Measurements from ENCODE around the gene TBL3. TPM values are rescaled to one million over a fixed set of nuclear protein-coding genes. Genes with fewer than 3 reads are reported as not detected.

The TBL3 gene
- total and polyA plus RNA-seq, 2 of the 8 experiments (the other 6 are each of a cell fraction or from before 2014, with no cell fraction given), result 65.8 to 137 TPM

- Histone ChIP-seq H2BK5ac (ENCODE audit: low read depth, low read length) (no peak overlapping the region), H3K9me3 (ENCODE audit: insufficient read depth in 2 of 2, low read depth in 1 of 2, low read length in 1 of 2) (no peaks in the 10 kb centered on the region), H3K4me1 (replicated peaks in 1 of 4; ENCODE audit: control insufficient read depth in 3 of 4, insufficient read depth in 4 of 4, low read length in 3 of 4) (peaks cover 0 to 15% (median 10%) of the 10 kb centered on the region in 4 experiments; a peak in 5 of 7 replicates), H2BK120ac (replicated peaks; ENCODE audit: low read depth, low read length) (no peak overlapping the region), H4K5ac (ENCODE audit: insufficient read length, low read depth, low read length) (no peak overlapping the region), H3K56ac (replicated peaks; ENCODE audit: insufficient read length, low read depth, low read length) (no peak overlapping the region), H3K79me1 (ENCODE audit: low read depth, low read length) (peaks cover 18% of the 10 kb centered on the region), H3K4me2 (ENCODE audit: insufficient read depth in 1 of 2, low read depth in 2 of 2, low read length in 2 of 2) (no peak overlapping the region), H4K91ac (replicated peaks; ENCODE audit: insufficient read length, low read length) (no peak overlapping the region), H3K9ac (replicated peaks in 1 of 4; ENCODE audit: extremely low read depth in 1 of 4, low read depth in 3 of 4, low read length in 3 of 4) (no peak overlapping the region), H3K79me2 (ENCODE audit: control insufficient read depth in 1 of 2, insufficient read depth in 2 of 2, low read length in 2 of 2) (peaks cover 12 to 34% of the 10 kb centered on the region in 2 experiments), H2BK15ac (ENCODE audit: low read length) (no peak overlapping the region), H3K4ac (replicated peaks; ENCODE audit: insufficient read length, low read depth, low read length) (no peak overlapping the region), H3K27me3 (replicated peaks in 1 of 4; ENCODE audit: control insufficient read depth in 3 of 4, extremely low read depth in 1 of 4, insufficient read depth in 3 of 4, low read length in 3 of 4) (no peaks in the 10 kb centered on the region), H3K4me3 (ENCODE audit: extremely low read depth in 1 of 4, insufficient read depth in 2 of 4, low read depth in 3 of 4, low read length in 4 of 4) (no peak overlapping the region), H2AFZ (ENCODE audit: low read length) (no peak overlapping the region), H3K23ac (ENCODE audit: insufficient read length) (no peak overlapping the region), H2AK5ac (ENCODE audit: low read depth, low read length) (no peak overlapping the region), H3K18ac (ENCODE audit: extremely low read depth, low read length) (no peak overlapping the region), H4K20me1 (replicated peaks in 1 of 2; ENCODE audit: control insufficient read depth in 1 of 2, insufficient read depth in 2 of 2, low read length in 2 of 2) (peaks cover 9 to 14% of the 10 kb centered on the region in 2 experiments), H2BK12ac (ENCODE audit: low read depth, low read length) (no peak overlapping the region), H2BK20ac (ENCODE audit: low read length) (no peak overlapping the region), H3K27ac (ENCODE audit: low read depth, low read length) (no peak overlapping the region), H4K8ac (ENCODE audit: extremely low read depth, insufficient read depth, low read length) (no peak overlapping the region), H3K36me3 (ENCODE audit: control insufficient read depth in 2 of 4, insufficient read depth in 4 of 4, low read length in 3 of 4) (peaks cover 5 to 9% (median 6%) of the 10 kb centered on the region in 4 experiments; a peak in 7 of 8 replicates), H3K23me2 (ENCODE audit: low read depth, low read length) (peaks cover 19% of the 10 kb centered on the region), H3K14ac (ENCODE audit: insufficient read length) (no peak overlapping the region)
- DNase-seq (ENCODE audit: low read depth in 1 of 2, low spot score in 2 of 2) (no peak), FAIRE-seq (no peak)
- ChIA-PET CTCF (ENCODE audit: partially characterized antibody) (interaction anchor here (0.5 to 2.5 kb wide), 8 partner anchors 14 to 1011 kb away, joined by 3 to 7 read pairs (median 3); no protein-coding TSS in a partner anchor), POLR2A (ENCODE audit: partially characterized antibody) (interaction anchor here (0.8 to 19.8 kb wide), 12 partner anchors 8 to 187 kb away, joined by 3 to 736 read pairs (median 3); partner anchors contain the start of genes GFER, MSRB1, NDUFB10 and NOXO1)
- WGBS, 2 experiments (ENCODE audit: extremely low coverage in 1 of 2, insufficient coverage in 1 of 2, insufficient read length in 1 of 2, insufficient replicate concordance in 2 of 2, low coverage in 1 of 2, low lambda C conversion rate in 2 of 2, missing lambda C conversion rate in 1 of 2), result 92% methylated on average over 34 of the region's 41 CpGs; no CpG with 5 or more reads in 1 of the 2 experiments
- TF ChIP-seq, protein P1, sequence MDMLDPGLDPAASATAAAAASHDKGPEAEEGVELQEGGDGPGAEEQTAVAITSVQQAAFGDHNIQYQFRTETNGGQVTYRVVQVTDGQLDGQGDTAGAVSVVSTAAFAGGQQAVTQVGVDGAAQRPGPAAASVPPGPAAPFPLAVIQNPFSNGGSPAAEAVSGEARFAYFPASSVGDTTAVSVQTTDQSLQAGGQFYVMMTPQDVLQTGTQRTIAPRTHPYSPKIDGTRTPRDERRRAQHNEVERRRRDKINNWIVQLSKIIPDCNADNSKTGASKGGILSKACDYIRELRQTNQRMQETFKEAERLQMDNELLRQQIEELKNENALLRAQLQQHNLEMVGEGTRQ (IDR thresholded peaks at IDR 0.05; ENCODE audit: low read length), result no peak
- TF ChIP-seq RAD21 (IDR thresholded peaks at IDR 0.05 in 1 of 2, conservative IDR thresholded peaks at IDR 0.05 in 1 of 2; ENCODE audit: low read depth in 2 of 2, low read length in 2 of 2) (no peak), TAF1 (IDR thresholded peaks at IDR 0.05; ENCODE audit: low read depth, low read length) (no peak), CTCF (IDR thresholded peaks at IDR 0.05; ENCODE audit: control extremely low read depth in 1 of 3, insufficient read depth in 1 of 3, low read depth in 1 of 3, low read length in 3 of 3) (no peak), ASH2L (IDR thresholded peaks at IDR 0.05; ENCODE audit: low read length) (no peak), CHD2 (IDR thresholded peaks at IDR 0.05; ENCODE audit: low read length) (no peak), KDM4A (IDR thresholded peaks at IDR 0.05; ENCODE audit: low read depth, low read length, severe bottlenecking) (no peak), POLR2AphosphoS5 (IDR thresholded peaks at IDR 0.05; ENCODE audit: low read depth, low read length) (no peak)
These were observed 3.5 kb upstream of the TBL3 start for GRCh38 chr16:1968146-1968953.

Data from H1 (cell line).